GM12878 (cell line): Measurements from ENCODE around the gene PBRM1. TPM values are rescaled to one million over a fixed set of nuclear protein-coding genes. Genes with fewer than 3 reads are reported as not detected.

Experiments used
- ATAC-seq: fragments of 200-7000 bp; cut with Tn5 transposase; 3 replicates; pipeline ENCODE4 v1.9.1; 2020; ENCODE audit warnings: mild to moderate bottlenecking, moderate library complexity
- BruUV-seq: library from RNA; stranded (reverse); fragments of 400-500 nt; replicated peaks from 2 replicates; lab custom pipeline; 2021; lab: Mats Ljungman, UMichigan
- CTCF ChIA-PET: fragments of 300-600 bp; sonication (Branson Sonifier 250); formaldehyde crosslinking; extraction: SDS; loops from one replicate; lab custom pipeline; 2021; ENCODE audit warnings: inconsistent platforms; lab: Yijun Ruan, JAX
- POLR2A ChIA-PET: fragments of 350-600 bp; formaldehyde crosslinking; extraction: SDS; loops from one replicate; lab custom pipeline; 2021; ENCODE audit warnings: inconsistent platforms; lab: Charles Lee
- RAD21 ChIA-PET: fragments of 300-600 bp; sonication (Branson Sonifier 250); formaldehyde crosslinking; loops from one replicate; lab custom pipeline; 2023; ENCODE audit warnings: antibody characterized with exemption; ENCODE audit not compliant: unreplicated experiment; lab: Charles Lee
- SMC1A ChIA-PET: fragments of 300-600 bp; sonication (Branson Sonifier 250); formaldehyde crosslinking; loops from one replicate; lab custom pipeline; 2023; ENCODE audit not compliant: unreplicated experiment, uncharacterized antibody; lab: Charles Lee
- DNase-seq: peaks from one replicate; pipeline ENCODE4 v3.0.0-alpha.2; 2011; ENCODE audit warnings: low read depth, low spot score
- FAIRE-seq: peaks from 3 replicates; lab custom pipeline; 2011; peaks lifted over from hg19 to GRCh38; lab: Jason Lieb, UNC
- H2AFZ ChIP-seq: 2 replicates; pipeline ENCODE4 v1.6.0; 2011; ENCODE audit warnings: low read depth, low read length, control low read depth; ENCODE audit not compliant: control insufficient read depth
- H3K27ac ChIP-seq: 2 replicates; pipeline ENCODE4 v1.5.1; 2011; ENCODE audit warnings: control low read depth; ENCODE audit not compliant: control insufficient read depth, insufficient read depth
- H3K27me3 ChIP-seq, 2 experiments: replicated peaks in 1 of 2; 2 replicates each; pipeline versions ENCODE4 v1.6.0 to v1.6.1; 2011; ENCODE audit warnings: low read length in 1 of 2; ENCODE audit not compliant: control insufficient read depth in 2 of 2, insufficient read depth in 2 of 2
- H3K36me3 ChIP-seq, 2 experiments: 2 replicates each; pipeline ENCODE4 v1.5.1; 2011; ENCODE audit warnings: low read length in 1 of 2; ENCODE audit not compliant: control insufficient read depth in 2 of 2, insufficient read depth in 2 of 2
- H3K4me1 ChIP-seq: 2 replicates; pipeline ENCODE4 v1.6.1; 2011; ENCODE audit warnings: mild to moderate bottlenecking, low read length, moderate library complexity, mixed read lengths; ENCODE audit not compliant: control insufficient read depth, insufficient read depth
- H3K4me2 ChIP-seq: 2 replicates; pipeline ENCODE4 v1.6.0; 2011; ENCODE audit warnings: control low read depth; ENCODE audit not compliant: control insufficient read depth, insufficient read depth
- H3K4me3 ChIP-seq: fragments of 200-600 bp; sonication (generic); 2 replicates; pipeline ENCODE4 v1.5.1; 2016
- H3K79me2 ChIP-seq: 2 replicates; pipeline ENCODE4 v1.6.0; 2011; ENCODE audit warnings: low read length; ENCODE audit not compliant: control insufficient read depth, insufficient read depth
- H3K9ac ChIP-seq: 2 replicates; pipeline ENCODE4 v1.8.0; 2011; ENCODE audit warnings: low read length, control low read depth, mixed read lengths; ENCODE audit not compliant: control insufficient read depth, insufficient read depth
- H3K9me3 ChIP-seq: replicated peaks from 3 replicates; pipeline ENCODE4 v1.5.1; 2011; ENCODE audit warnings: mild to moderate bottlenecking, low read length; ENCODE audit not compliant: control insufficient read depth, insufficient read depth
- H4K20me1 ChIP-seq: 2 replicates; pipeline ENCODE4 v1.6.0; 2011; ENCODE audit not compliant: control insufficient read depth, insufficient read depth
- CBFB ChIP-seq: IDR thresholded peaks from 2 replicates; pipeline ENCODE4 v1.6.1; 2016; ENCODE audit warnings: antibody characterized with exemption, low read depth
- CHD1 ChIP-seq: IDR thresholded peaks from 2 replicates; pipeline ENCODE4 v1.6.1; 2012; ENCODE audit warnings: low read depth, low read length, improper control_type of control experiment
- EED ChIP-seq: sonication (generic); IDR thresholded peaks from 2 replicates; pipeline ENCODE4 v1.6.1; 2016; ENCODE audit warnings: antibody characterized with exemption, low read depth
- ETV6 ChIP-seq, 2 experiments: fragments of 450-650 bp in 1 of 2; IDR thresholded peaks in 1 of 2; conservative IDR thresholded peaks in 1 of 2; 2 replicates each; pipeline ENCODE4 v1.6.1; 2014; ENCODE audit warnings: antibody characterized with exemption in 1 of 2, borderline replicate concordance in 1 of 2, low read depth in 1 of 2, mild to moderate bottlenecking in 1 of 2, moderate library complexity in 1 of 2
- IRF5 ChIP-seq: fragments of 450-650 bp; IDR thresholded peaks from 2 replicates; pipeline ENCODE4 v1.6.1; 2017; ENCODE audit warnings: borderline replicate concordance
- MXI1 ChIP-seq: fragments of 150-350 bp; IDR thresholded peaks from 2 replicates; pipeline ENCODE4 v1.6.1; 2011; ENCODE audit warnings: low read depth, mild to moderate bottlenecking, inconsistent platforms, low read length, improper control_type of control experiment
- RAD51 ChIP-seq: fragments of 450-650 bp; IDR thresholded peaks from 2 replicates; pipeline ENCODE4 v1.6.1; 2016; ENCODE audit warnings: moderate library complexity, mild to moderate bottlenecking, inconsistent platforms
- SMC3 ChIP-seq: IDR thresholded peaks from 2 replicates; pipeline ENCODE4 v1.6.1; 2011; ENCODE audit warnings: low read length, improper control_type of control experiment, borderline replicate concordance
- SREBF2 ChIP-seq: IDR thresholded peaks from 2 replicates; pipeline ENCODE4 v1.6.1; 2012; ENCODE audit warnings: mild to moderate bottlenecking, low read length
- SUZ12 ChIP-seq: fragments of 200-600 bp; sonication (generic); IDR thresholded peaks from one replicate; pipeline ENCODE4 v1.6.1; 2018; ENCODE audit warnings: antibody characterized with exemption, mild to moderate bottlenecking; ENCODE audit not compliant: unreplicated experiment
- TARDBP ChIP-seq: IDR thresholded peaks from 2 replicates; pipeline ENCODE4 v1.6.1; 2016; ENCODE audit warnings: borderline replicate concordance
- WGBS: methylation state at CpG from one replicate; pipeline ENCODE4 v1.1.6; 2016; ENCODE audit warnings: low lambda C conversion rate; ENCODE audit not compliant: insufficient replicate concordance, insufficient coverage; ENCODE audit errors: missing lambda C conversion rate; 5-methylcytosine and 5-hydroxymethylcytosine counted together
- in situ Hi-C: fragments of 300-500 bp; cut with MboI; formaldehyde crosslinking; loops from 9 replicates; pipeline ENCODE4 v1.14.3; 2018; ENCODE audit warnings: mixed read lengths
- intact Hi-C: fragments of 100-400 bp; cut with micrococcal nuclease; formaldehyde crosslinking; loops from one replicate; pipeline ENCODE4 v1.14.2; 2022; ENCODE audit not compliant: unreplicated experiment
- polyA plus RNA-seq, 11 experiments: library from polyadenylated mRNA; depleted of rRNA in 4 of 11; unstranded in 6 of 11; stranded (reverse) in 5 of 11; fragments of >200 nt; fragmentation: Nextera tagmentation in 4 of 11; fragmentation: Illumina TruSeq in 1 of 11; extraction: Ambion mirVana in 4 of 11; extraction: Trizol in 1 of 11; gene quantifications; 1 replicate in 1 of 11; 2 replicates in 10 of 11; pipeline versions ENCODE4 v1.2.1 to v1.2.3, GENCODE V29; 2011 to 2016; ENCODE audit warnings: inconsistent platforms in 2 of 11, missing spikeins in 2 of 11, low read depth in 1 of 11
- total RNA-seq, 4 experiments: library from RNA; depleted of rRNA in 3 of 4; stranded (reverse); fragments of >200 nt in 3 of 4; fragmentation: Illumina TruSeq in 1 of 4; extraction: Trizol in 1 of 4; gene quantifications; 2 replicates each; pipeline versions ENCODE4 v1.2.1 to v1.2.3, GENCODE V29; 2013 to 2021
- TF ChIP-seq, protein P1 (sequence below): fragments of 450-650 bp; formaldehyde crosslinking; IDR thresholded peaks from 2 replicates; pipeline ENCODE4 v1.4.0; 2020; ENCODE audit warnings: mild to moderate bottlenecking, moderate library complexity

The PBRM1 gene
- total and polyA plus RNA-seq, 10 of the 15 experiments (the other 5 are each of a cell fraction or from before 2014, with no cell fraction given): 8.9 to 88.9 (median 39.3) TPM

DNA sequence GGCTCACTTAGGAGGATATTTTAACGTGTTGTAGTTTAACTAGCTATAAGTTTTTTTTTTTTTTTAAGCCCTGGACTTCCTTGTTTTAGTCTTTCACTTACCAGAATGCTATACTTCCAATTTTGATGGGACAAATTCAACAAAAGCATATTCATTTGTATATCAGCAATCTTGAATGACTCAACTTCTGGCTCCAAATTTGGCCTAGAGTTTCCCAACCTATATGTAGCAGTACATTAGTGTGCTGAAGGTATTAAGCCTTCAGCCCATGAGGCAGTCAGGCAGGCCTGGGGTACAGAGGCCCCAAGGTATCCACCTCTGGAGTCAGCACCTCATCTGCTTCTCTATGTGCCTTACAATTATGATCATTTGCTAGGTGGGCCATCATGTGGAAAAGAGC, 5.9 kb downstream of the PBRM1 start (continued):
- TF ChIP-seq, protein P1, sequence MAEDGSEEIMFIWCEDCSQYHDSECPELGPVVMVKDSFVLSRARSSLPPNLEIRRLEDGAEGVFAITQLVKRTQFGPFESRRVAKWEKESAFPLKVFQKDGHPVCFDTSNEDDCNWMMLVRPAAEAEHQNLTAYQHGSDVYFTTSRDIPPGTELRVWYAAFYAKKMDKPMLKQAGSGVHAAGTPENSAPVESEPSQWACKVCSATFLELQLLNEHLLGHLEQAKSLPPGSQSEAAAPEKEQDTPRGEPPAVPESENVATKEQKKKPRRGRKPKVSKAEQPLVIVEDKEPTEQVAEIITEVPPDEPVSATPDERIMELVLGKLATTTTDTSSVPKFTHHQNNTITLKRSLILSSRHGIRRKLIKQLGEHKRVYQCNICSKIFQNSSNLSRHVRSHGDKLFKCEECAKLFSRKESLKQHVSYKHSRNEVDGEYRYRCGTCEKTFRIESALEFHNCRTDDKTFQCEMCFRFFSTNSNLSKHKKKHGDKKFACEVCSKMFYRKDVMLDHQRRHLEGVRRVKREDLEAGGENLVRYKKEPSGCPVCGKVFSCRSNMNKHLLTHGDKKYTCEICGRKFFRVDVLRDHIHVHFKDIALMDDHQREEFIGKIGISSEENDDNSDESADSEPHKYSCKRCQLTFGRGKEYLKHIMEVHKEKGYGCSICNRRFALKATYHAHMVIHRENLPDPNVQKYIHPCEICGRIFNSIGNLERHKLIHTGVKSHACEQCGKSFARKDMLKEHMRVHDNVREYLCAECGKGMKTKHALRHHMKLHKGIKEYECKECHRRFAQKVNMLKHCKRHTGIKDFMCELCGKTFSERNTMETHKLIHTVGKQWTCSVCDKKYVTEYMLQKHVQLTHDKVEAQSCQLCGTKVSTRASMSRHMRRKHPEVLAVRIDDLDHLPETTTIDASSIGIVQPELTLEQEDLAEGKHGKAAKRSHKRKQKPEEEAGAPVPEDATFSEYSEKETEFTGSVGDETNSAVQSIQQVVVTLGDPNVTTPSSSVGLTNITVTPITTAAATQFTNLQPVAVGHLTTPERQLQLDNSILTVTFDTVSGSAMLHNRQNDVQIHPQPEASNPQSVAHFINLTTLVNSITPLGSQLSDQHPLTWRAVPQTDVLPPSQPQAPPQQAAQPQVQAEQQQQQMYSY (CRISPR knock-in tag): no peak
- no peak for TF ChIP-seq EED
- no peak for TF ChIP-seq TARDBP
- TF ChIP-seq SREBF2: no peak
- no peak for TF ChIP-seq CBFB
- TF ChIP-seq ETV6 (conservative IDR thresholded peaks at IDR 0.05 in 1 of 2, IDR thresholded peaks at IDR 0.05 in 1 of 2; ENCODE audit: borderline replicate concordance in 1 of 2, low read depth in 1 of 2): no peak

DNA sequence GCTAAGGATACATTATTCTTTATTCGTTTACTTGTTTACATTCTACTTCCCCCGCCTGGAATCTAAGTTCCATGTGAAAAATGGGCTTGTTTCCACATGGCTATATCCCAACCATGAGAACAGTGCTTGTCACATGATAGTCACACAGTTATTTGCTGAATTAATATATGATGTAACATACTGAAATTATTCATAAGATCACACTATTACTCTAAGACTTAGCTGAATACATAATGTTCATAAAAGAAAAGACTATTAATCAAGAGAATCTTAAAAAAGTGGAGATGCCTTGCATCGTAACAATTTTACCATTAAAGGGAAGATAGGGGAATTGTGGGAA, 6.5 kb downstream of the PBRM1 start:
- ATAC-seq (no peak), FAIRE-seq (no peak), DNase-seq (no peak)
- 91% methylated on average over 3 of the region's 3 CpGs for WGBS
- SMC1A ChIA-PET: interaction anchor here (0.9 to 1.7 kb wide), 4 partner anchors 8 to 27 kb away, joined by 3 to 4 read pairs (median 4); no protein-coding TSS in a partner anchor
- Histone ChIP-seq H3K36me3 (peaks cover 1 to 17% of the 10 kb centered on the region in 2 experiments), H3K4me2 (no peak overlapping the region), H3K9ac (no peak overlapping the region), H3K9me3 (no peaks in the 10 kb centered on the region), H4K20me1 (no peaks in the 10 kb centered on the region), H3K4me3 (no peak overlapping the region), H2AFZ (no peak overlapping the region), H3K27ac (no peak overlapping the region), H3K27me3 (no peaks in the 10 kb centered on the region), H3K79me2 (peaks cover 48% of the 10 kb centered on the region), H3K4me1 (peaks cover 17% of the 10 kb centered on the region)
- in situ Hi-C loops (no loop called here), intact Hi-C loops (no loop called here)
- no TSS peak for BruUV-seq
- CTCF ChIA-PET: interaction anchor here (1.1 kb wide), 1 partner anchor 16 kb away, joined by 3 read pairs; no protein-coding TSS in a partner anchor
- RAD21 ChIA-PET: interaction anchor here (0.8 kb wide), 1 partner anchor 11 kb away, joined by 3 read pairs; no protein-coding TSS in a partner anchor
- POLR2A ChIA-PET: interaction anchor here (0.6 to 0.9 kb wide), 2 partner anchors 11 to 117 kb away, joined by 3 to 4 read pairs; no protein-coding TSS in a partner anchor
- TF ChIP-seq SUZ12: no peak
- no peak for TF ChIP-seq SMC3
- TF ChIP-seq IRF5: no peak
- no peak for TF ChIP-seq MXI1
- TF ChIP-seq CHD1: no peak
- TF ChIP-seq RAD51: no peak
